Esophagus muscularis mucosa (tissue), 3 donors: ENCODE data around the gene CXXC5.

Source experiments
- CTCF ChIP-seq, 3 experiments: fragments of 200-600 bp in 2 of 3; fragments of 450-650 bp in 1 of 3; sonication (generic) in 2 of 3; IDR thresholded peaks; one replicate each; pipeline ENCODE4 v1.5.1; 2017 to 2019; ENCODE audit warnings: antibody characterized with exemption in 3 of 3, mild to moderate bottlenecking in 2 of 3, moderate library complexity in 1 of 3
- POLR2A ChIP-seq: fragments of 450-650 bp; IDR thresholded peaks from one replicate; pipeline ENCODE4 v1.6.1; 2017; ENCODE audit warnings: antibody characterized with exemption, moderate library complexity, mild to moderate bottlenecking, low read depth

DNA sequence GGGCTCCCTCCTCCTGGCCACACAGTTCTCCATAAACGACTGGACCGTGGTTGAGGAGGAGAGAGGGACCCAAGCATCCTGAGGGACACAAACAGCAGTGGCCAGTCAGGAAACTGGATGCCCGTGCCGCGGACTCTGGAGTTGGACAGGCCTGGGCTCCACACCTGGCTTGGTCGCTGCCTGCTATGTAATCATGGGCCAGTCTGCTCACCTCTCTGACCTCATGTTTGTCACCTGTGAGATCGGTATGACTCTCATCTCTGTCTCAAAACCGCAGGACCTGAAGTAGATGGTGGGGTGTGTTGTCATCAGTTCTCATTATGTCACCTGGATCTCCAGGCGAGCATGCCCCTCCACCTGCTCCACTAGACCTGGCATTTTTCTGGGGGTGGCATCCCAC, 14.5 kb downstream of the CXXC5 start:
- TF ChIP-seq CTCF (IDR thresholded peaks at IDR 0.05) (no peak), POLR2A (no peak)
